GOT3 (cell line): ENCODE results near the gene DCDC2C.

Experiments used
- DNase-seq: peaks from one replicate; lab custom pipeline; 2025; ENCODE audit warnings: mixed read lengths; lab: John Stamatoyannopoulos, UW

Gene DCDC2C

GRCh38 chr2:3709225-3709624 lies 5.8 kb downstream of the DCDC2C start:
- no peak for DNase-seq

- no peak for DNase-seq
These were observed 9.0 kb downstream of the DCDC2C start for GRCh38 chr2:3712424-3712823.

- no peak for DNase-seq
These were observed 9.6 kb downstream of the DCDC2C start for GRCh38 chr2:3712831-3713503.

GRCh38 chr2:3718679-3719078 lies 15.3 kb downstream of the DCDC2C start:
- no peak for DNase-seq

GRCh38 chr2:3725002-3725401 lies 21.6 kb downstream of the DCDC2C start:
- DNase-seq = no peak

GRCh38 chr2:3725458-3726250 lies 22.3 kb downstream of the DCDC2C start:
- DNase-seq = no peak

GRCh38 chr2:3726511-3726910 lies 23.1 kb downstream of the DCDC2C start:
- DNase-seq = no peak

GRCh38 chr2:3727397-3728045 lies 24.1 kb downstream of the DCDC2C start:
- no peak for DNase-seq

- DNase-seq = no peak
These were observed 25.0 kb downstream of the DCDC2C start for GRCh38 chr2:3728104-3729054.

- DNase-seq = no peak
These were observed 25.7 kb downstream of the DCDC2C start for GRCh38 chr2:3729055-3729448.

GRCh38 chr2:3729786-3730185 lies 26.4 kb downstream of the DCDC2C start:
- no peak for DNase-seq

GRCh38 chr2:3730646-3731045 lies 27.3 kb downstream of the DCDC2C start:
- no peak for DNase-seq

GRCh38 chr2:3731829-3732228 lies 28.5 kb downstream of the DCDC2C start:
- no peak for DNase-seq

GRCh38 chr2:3736112-3736511 lies 32.7 kb downstream of the DCDC2C start:
- no peak for DNase-seq

GRCh38 chr2:3737128-3737527 lies 33.8 kb downstream of the DCDC2C start:
- DNase-seq = no peak

- DNase-seq = no peak
These were observed 35.1 kb downstream of the DCDC2C start for GRCh38 chr2:3738454-3738853.

- no peak for DNase-seq
These were observed 35.9 kb downstream of the DCDC2C start for GRCh38 chr2:3739313-3739712.

GRCh38 chr2:3741396-3741795 lies 38.0 kb downstream of the DCDC2C start:
- no peak for DNase-seq

GRCh38 chr2:3741867-3742602 lies 38.7 kb downstream of the DCDC2C start:
- no peak for DNase-seq

- DNase-seq = no peak
These were observed 39.6 kb downstream of the DCDC2C start for GRCh38 chr2:3742743-3743508.
